ENCODE measurements around the gene MYO1C.

GRCh38 chr17:1485423-1486376, 6.8 kb downstream of the MYO1C start:
- TF ChIP-seq CTCF (IDR thresholded peaks at IDR 0.05; ENCODE audit: low read depth, low read length) (no peak), POLR2A (IDR thresholded peaks at IDR 0.05; ENCODE audit: extremely low read depth, insufficient read length) (no peak), MYC (IDR thresholded peaks at IDR 0.05; ENCODE audit: low read depth, low read length) (no peak), MAX (IDR thresholded peaks at IDR 0.05; ENCODE audit: low read depth, low read length) (no peak)

All from NB4 (cell line).